ENCODE data around the gene PXYLP1.

The PXYLP1 gene

DNA sequence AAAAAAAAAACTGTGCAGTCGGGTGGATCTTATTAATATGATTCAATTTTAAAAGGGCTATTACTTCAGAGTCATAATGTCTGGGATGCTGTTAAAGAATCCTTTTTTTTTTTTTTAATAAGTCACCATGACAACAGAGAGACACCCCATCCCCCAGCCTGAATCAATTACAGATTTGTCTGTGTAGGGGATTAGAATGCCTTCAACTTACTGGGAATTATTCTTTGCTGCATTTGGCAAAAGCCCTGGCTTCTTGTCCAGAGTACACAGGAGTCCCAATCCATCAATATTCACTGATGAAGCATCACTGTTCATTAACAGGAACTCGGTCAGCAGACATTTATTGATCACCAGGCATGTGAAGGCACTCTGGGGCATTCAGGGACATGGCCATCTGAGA lies 12.7 kb upstream of the PXYLP1 start:
- no peaks in the 10 kb centered on the region for H3K79me1 ChIP-seq (ENCODE audit: low read length)
- no peak overlapping the region for H3K4ac ChIP-seq (ENCODE audit: low read depth, low read length)
- no peaks in the 10 kb centered on the region for H3K36me3 ChIP-seq (ENCODE audit: control insufficient read depth in 1 of 2, insufficient read depth in 2 of 2, low read length in 2 of 2)
- H3K27me3 ChIP-seq (ENCODE audit: insufficient read depth, low read length) = no peaks in the 10 kb centered on the region
- no peak overlapping the region for H4K8ac ChIP-seq (ENCODE audit: low read depth, low read length)
- H3K18ac ChIP-seq (ENCODE audit: low read length) = no peak overlapping the region
- H3K14ac ChIP-seq (ENCODE audit: low read length) = no peak overlapping the region
- no peak overlapping the region for H2BK12ac ChIP-seq (ENCODE audit: low read length)
- H3K79me2 ChIP-seq (ENCODE audit: control insufficient read depth, insufficient read depth, low read length, poor library complexity) = no peaks in the 10 kb centered on the region
- no peak for DNase-seq
- no peak overlapping the region for H3K23ac ChIP-seq (ENCODE audit: low read length)
- H3K9ac ChIP-seq (ENCODE audit: low read length) = no peak overlapping the region
- peaks cover 5% of the 10 kb centered on the region for H3K9me3 ChIP-seq (ENCODE audit: insufficient read depth, low read depth, low read length)
- no peak overlapping the region for H4K12ac ChIP-seq (ENCODE audit: low read depth, low read length)
- no peak overlapping the region for H2BK120ac ChIP-seq (ENCODE audit: insufficient read depth, low read length, poor library complexity)
- no peak overlapping the region for H3K4me3 ChIP-seq (ENCODE audit: low read depth, low read length)
- H3K27ac ChIP-seq (ENCODE audit: low read depth, low read length) = no peak overlapping the region
- no peak overlapping the region for H3K4me2 ChIP-seq (ENCODE audit: low read length)
- H2BK5ac ChIP-seq (ENCODE audit: low read depth, low read length, poor library complexity) = no peak overlapping the region
- H2AK5ac ChIP-seq (ENCODE audit: low read length) = no peak overlapping the region
- H3K4me1 ChIP-seq (ENCODE audit: control insufficient read depth in 1 of 2, insufficient read depth in 2 of 2, low read length in 2 of 2) = no peaks in the 10 kb centered on the region
- H2AFZ ChIP-seq (ENCODE audit: insufficient read depth, low read length, poor library complexity) = no peak overlapping the region
- no CpG with 5 or more reads among the region's 2 CpGs for WGBS (ENCODE audit: extremely low coverage, insufficient coverage, insufficient read length)
- no peak overlapping the region for H4K91ac ChIP-seq (ENCODE audit: low read depth, low read length)

DNA sequence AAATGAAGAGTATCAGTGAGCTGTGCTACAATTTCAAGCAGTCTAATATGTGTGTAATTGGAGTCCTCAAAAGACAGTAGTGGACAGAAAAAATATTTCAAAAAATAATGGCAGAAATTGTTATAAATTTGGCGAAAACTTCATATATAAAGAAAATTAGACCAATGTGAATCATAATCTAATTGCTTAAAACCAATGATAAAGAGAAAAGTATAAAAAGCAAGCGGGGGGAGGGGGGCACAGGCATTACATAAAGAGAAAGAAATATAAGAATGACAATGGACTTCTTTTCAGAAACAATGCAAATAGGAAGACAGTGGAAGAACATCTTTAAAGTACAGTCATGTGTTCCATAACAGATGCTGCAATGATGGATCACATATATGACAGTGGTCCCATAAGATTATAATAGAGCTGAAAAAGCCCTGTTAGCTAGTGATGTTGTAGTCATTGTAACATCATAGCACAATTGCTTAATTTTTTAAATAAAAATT lies 7.9 kb upstream of the PXYLP1 start:
- Histone ChIP-seq H3K36me3 (ENCODE audit: control insufficient read depth in 1 of 2, insufficient read depth in 2 of 2, low read length in 2 of 2) (no peaks in the 10 kb centered on the region), H2BK120ac (ENCODE audit: insufficient read depth, low read length, poor library complexity) (no peak overlapping the region), H3K9ac (ENCODE audit: low read length) (no peak overlapping the region), H3K27ac (ENCODE audit: low read depth, low read length) (no peak overlapping the region), H4K8ac (ENCODE audit: low read depth, low read length) (no peak overlapping the region), H2BK5ac (ENCODE audit: low read depth, low read length, poor library complexity) (no peak overlapping the region), H3K18ac (ENCODE audit: low read length) (no peak overlapping the region), H3K4me2 (ENCODE audit: low read length) (no peak overlapping the region), H3K14ac (ENCODE audit: low read length) (no peak overlapping the region), H3K4me3 (ENCODE audit: low read depth, low read length) (no peak overlapping the region), H3K4ac (ENCODE audit: low read depth, low read length) (no peak overlapping the region), H4K12ac (ENCODE audit: low read depth, low read length) (no peak overlapping the region), H3K9me3 (ENCODE audit: insufficient read depth, low read depth, low read length) (peaks cover 5% of the 10 kb centered on the region), H3K27me3 (ENCODE audit: insufficient read depth, low read length) (no peaks in the 10 kb centered on the region), H2AK5ac (ENCODE audit: low read length) (no peak overlapping the region), H3K79me1 (ENCODE audit: low read length) (no peaks in the 10 kb centered on the region), H2AFZ (ENCODE audit: insufficient read depth, low read length, poor library complexity) (no peak overlapping the region), H3K79me2 (ENCODE audit: control insufficient read depth, insufficient read depth, low read length, poor library complexity) (no peaks in the 10 kb centered on the region), H3K4me1 (ENCODE audit: control insufficient read depth in 1 of 2, insufficient read depth in 2 of 2, low read length in 2 of 2) (no peaks in the 10 kb centered on the region), H3K23ac (ENCODE audit: low read length) (no peak overlapping the region), H4K91ac (ENCODE audit: low read depth, low read length) (no peak overlapping the region), H2BK12ac (ENCODE audit: low read length) (no peak overlapping the region)
- DNase-seq = no peak
- WGBS (ENCODE audit: extremely low coverage, insufficient coverage, insufficient read length) = no CpG with 5 or more reads among the region's 2 CpGs

DNA sequence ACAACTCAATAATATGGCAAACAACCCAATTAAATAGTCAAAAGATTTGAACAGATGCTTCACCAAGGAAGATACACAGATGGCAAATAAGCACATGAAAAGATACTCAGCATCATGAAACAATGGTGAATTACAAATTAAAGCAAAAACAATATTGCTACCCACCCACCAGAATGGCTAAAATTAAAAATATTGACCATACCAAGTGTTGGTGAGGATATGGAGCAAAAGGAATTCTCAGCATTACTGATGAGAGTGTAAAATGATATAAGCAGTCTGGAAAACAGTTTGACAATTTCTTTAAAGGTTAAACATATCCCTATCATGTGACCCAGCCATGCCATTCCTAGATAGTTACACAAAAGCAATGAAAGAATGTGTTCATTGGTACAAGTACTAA lies 5.7 kb upstream of the PXYLP1 start:
- Histone ChIP-seq H3K9ac (ENCODE audit: low read length) (no peak overlapping the region), H3K79me1 (ENCODE audit: low read length) (peaks cover under 1% of the 10 kb centered on the region), H3K4ac (ENCODE audit: low read depth, low read length) (no peak overlapping the region), H3K4me1 (ENCODE audit: control insufficient read depth in 1 of 2, insufficient read depth in 2 of 2, low read length in 2 of 2) (peaks cover under 1 to 2% of the 10 kb centered on the region in 2 experiments), H2AK5ac (ENCODE audit: low read length) (no peak overlapping the region), H3K18ac (ENCODE audit: low read length) (no peak overlapping the region), H3K27me3 (ENCODE audit: insufficient read depth, low read length) (no peaks in the 10 kb centered on the region), H2BK120ac (ENCODE audit: insufficient read depth, low read length, poor library complexity) (no peak overlapping the region), H4K12ac (ENCODE audit: low read depth, low read length) (no peak overlapping the region), H4K8ac (ENCODE audit: low read depth, low read length) (no peak overlapping the region), H2BK12ac (ENCODE audit: low read length) (no peak overlapping the region), H3K27ac (ENCODE audit: low read depth, low read length) (no peak overlapping the region), H3K4me3 (ENCODE audit: low read depth, low read length) (no peak overlapping the region), H3K9me3 (ENCODE audit: insufficient read depth, low read depth, low read length) (no peaks in the 10 kb centered on the region), H2BK5ac (ENCODE audit: low read depth, low read length, poor library complexity) (no peak overlapping the region), H3K14ac (ENCODE audit: low read length) (no peak overlapping the region), H4K91ac (ENCODE audit: low read depth, low read length) (no peak overlapping the region), H3K4me2 (ENCODE audit: low read length) (no peak overlapping the region), H3K23ac (ENCODE audit: low read length) (no peak overlapping the region), H3K36me3 (ENCODE audit: control insufficient read depth in 1 of 2, insufficient read depth in 2 of 2, low read length in 2 of 2) (no peaks in the 10 kb centered on the region), H3K79me2 (ENCODE audit: control insufficient read depth, insufficient read depth, low read length, poor library complexity) (no peaks in the 10 kb centered on the region), H2AFZ (ENCODE audit: insufficient read depth, low read length, poor library complexity) (no peak overlapping the region)
- DNase-seq = no peak

DNA sequence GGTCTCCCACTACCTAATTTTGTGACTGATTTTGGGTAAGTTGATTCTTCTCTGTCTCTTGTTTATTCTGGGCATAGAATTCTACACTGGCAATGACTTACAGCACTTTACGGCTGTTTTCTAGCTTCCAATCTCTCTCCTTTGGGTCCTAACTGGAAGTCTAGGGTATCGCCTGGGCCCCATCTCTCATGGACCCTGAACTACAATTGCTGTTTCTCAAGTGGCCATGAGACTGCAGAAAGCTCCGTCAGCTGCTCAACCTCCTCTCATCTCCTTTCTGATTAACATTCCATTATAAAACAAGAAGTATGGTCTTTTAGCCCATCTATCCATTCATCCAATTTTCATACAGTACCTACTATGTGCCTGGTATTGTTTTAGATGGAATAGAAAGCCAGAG lies 4.4 kb upstream of the PXYLP1 start:
- Histone ChIP-seq H4K8ac (ENCODE audit: low read depth, low read length) (no peak overlapping the region), H3K4me1 (ENCODE audit: control insufficient read depth in 1 of 2, insufficient read depth in 2 of 2, low read length in 2 of 2) (peaks cover 5 to 7% of the 10 kb centered on the region in 2 experiments), H2BK5ac (ENCODE audit: low read depth, low read length, poor library complexity) (no peak overlapping the region), H3K36me3 (ENCODE audit: control insufficient read depth in 1 of 2, insufficient read depth in 2 of 2, low read length in 2 of 2) (no peaks in the 10 kb centered on the region), H2BK12ac (ENCODE audit: low read length) (no peak overlapping the region), H4K12ac (ENCODE audit: low read depth, low read length) (no peak overlapping the region), H4K91ac (ENCODE audit: low read depth, low read length) (no peak overlapping the region), H3K4ac (ENCODE audit: low read depth, low read length) (no peak overlapping the region), H3K9me3 (ENCODE audit: insufficient read depth, low read depth, low read length) (no peaks in the 10 kb centered on the region), H3K4me3 (ENCODE audit: low read depth, low read length) (no peak overlapping the region), H2BK120ac (ENCODE audit: insufficient read depth, low read length, poor library complexity) (no peak overlapping the region), H3K79me1 (ENCODE audit: low read length) (peaks cover 8% of the 10 kb centered on the region), H3K79me2 (ENCODE audit: control insufficient read depth, insufficient read depth, low read length, poor library complexity) (peaks cover 3% of the 10 kb centered on the region), H3K14ac (ENCODE audit: low read length) (no peak overlapping the region), H3K9ac (ENCODE audit: low read length) (no peak overlapping the region), H2AK5ac (ENCODE audit: low read length) (no peak overlapping the region), H3K27ac (ENCODE audit: low read depth, low read length) (no peak overlapping the region), H3K18ac (ENCODE audit: low read length) (no peak overlapping the region), H2AFZ (ENCODE audit: insufficient read depth, low read length, poor library complexity) (no peak overlapping the region), H3K4me2 (ENCODE audit: low read length) (no peak overlapping the region), H3K23ac (ENCODE audit: low read length) (no peak overlapping the region), H3K27me3 (ENCODE audit: insufficient read depth, low read length) (peaks cover 3% of the 10 kb centered on the region)
- DNase-seq = no peak
- no CpG with 5 or more reads among the region's 3 CpGs for WGBS (ENCODE audit: extremely low coverage, insufficient coverage, insufficient read length)

All from trophoblast cell (in vitro differentiated cells and primary cell).